Loucy (cell line): ENCODE measurements around the gene ARSI.

Experiments used
- EZH2phosphoT487 ChIP-seq: fragments of 200-600 bp; IDR thresholded peaks from 2 replicates; pipeline ENCODE4 v1.6.1; 2018; ENCODE audit warnings: antibody characterized with exemption, mild to moderate bottlenecking, moderate library complexity, borderline replicate concordance
- TF ChIP-seq, protein P1 (sequence below): fragments of 200-600 bp; sonication (generic); conservative IDR thresholded peaks from 2 replicates; pipeline ENCODE4 v1.5.1; 2014; ENCODE audit warnings: mild to moderate bottlenecking, antibody characterized with exemption, low read length

DNA sequence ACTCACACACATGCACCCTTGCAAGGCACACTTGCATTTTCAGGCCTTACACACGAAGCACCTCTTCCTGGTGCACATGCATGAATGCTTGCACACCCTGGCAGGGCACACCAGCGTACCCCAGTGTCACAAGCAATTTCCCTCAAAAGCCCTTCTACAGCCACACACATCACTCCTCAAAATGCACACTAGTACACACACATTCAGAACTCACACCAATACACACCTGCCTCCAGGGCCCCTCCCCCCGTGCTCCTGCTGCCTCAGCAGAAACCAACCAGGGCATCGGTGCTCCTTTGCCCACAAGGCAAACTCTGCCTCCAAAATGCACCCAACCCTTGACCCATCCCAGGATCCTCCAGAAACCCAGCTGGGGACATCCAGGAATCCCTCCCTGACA lies 14.3 kb downstream of the ARSI start:
- TF ChIP-seq, protein P1, sequence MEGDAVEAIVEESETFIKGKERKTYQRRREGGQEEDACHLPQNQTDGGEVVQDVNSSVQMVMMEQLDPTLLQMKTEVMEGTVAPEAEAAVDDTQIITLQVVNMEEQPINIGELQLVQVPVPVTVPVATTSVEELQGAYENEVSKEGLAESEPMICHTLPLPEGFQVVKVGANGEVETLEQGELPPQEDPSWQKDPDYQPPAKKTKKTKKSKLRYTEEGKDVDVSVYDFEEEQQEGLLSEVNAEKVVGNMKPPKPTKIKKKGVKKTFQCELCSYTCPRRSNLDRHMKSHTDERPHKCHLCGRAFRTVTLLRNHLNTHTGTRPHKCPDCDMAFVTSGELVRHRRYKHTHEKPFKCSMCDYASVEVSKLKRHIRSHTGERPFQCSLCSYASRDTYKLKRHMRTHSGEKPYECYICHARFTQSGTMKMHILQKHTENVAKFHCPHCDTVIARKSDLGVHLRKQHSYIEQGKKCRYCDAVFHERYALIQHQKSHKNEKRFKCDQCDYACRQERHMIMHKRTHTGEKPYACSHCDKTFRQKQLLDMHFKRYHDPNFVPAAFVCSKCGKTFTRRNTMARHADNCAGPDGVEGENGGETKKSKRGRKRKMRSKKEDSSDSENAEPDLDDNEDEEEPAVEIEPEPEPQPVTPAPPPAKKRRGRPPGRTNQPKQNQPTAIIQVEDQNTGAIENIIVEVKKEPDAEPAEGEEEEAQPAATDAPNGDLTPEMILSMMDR: no peak
- no peak for TF ChIP-seq EZH2phosphoT487
